Stimulated activated CD4-positive, alpha-beta T cell treated with anti-CD3 and anti-CD28 coated beads, TNF-alpha, amount 100 ng/mL, for 48 hours (primary cell): ENCODE measurements around the gene HIRA.
"Not testable (repeated sequence)": the region's sequence is repeated elsewhere in the genome, so short reads cannot be mapped to it uniquely, and the experiment has no call there.

Source experiments
- DNase-seq, 3 donors: peaks; one replicate each; pipeline ENCODE4 v3.0.0-alpha.2; 2020; ENCODE audit warnings: low read depth in 3 of 3

HIRA gene

DNA sequence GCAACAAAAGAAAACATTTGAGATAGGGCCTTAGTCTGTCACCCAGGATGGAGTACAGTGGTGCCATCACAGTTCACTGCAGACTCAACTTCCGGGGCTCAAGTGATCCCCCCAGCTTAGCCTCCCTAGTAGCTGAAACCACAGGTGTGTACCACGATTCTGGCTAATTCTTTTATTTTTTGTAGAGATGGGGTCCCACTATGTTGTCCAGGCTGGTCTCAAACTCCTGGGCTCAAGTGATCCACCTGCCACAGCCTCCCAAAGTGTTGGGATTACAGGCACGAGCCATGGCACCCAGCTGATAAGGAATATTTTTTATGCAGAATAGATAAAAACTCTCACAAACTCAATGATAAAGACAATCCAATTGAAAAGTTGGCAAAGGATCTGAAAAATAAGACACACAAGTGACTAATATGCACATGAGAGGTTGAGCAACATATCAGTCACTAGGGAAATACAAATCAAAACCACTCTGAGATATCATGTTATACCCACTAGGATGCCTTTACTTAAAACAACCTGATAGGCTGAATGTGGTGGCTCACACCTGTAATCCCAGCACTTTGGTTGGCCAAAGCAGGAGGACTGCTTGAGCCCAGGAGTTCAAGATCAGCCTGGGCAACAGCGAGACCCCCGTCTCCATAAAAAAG, 106.1 kb downstream of the HIRA start:
- no peak for DNase-seq

DNA sequence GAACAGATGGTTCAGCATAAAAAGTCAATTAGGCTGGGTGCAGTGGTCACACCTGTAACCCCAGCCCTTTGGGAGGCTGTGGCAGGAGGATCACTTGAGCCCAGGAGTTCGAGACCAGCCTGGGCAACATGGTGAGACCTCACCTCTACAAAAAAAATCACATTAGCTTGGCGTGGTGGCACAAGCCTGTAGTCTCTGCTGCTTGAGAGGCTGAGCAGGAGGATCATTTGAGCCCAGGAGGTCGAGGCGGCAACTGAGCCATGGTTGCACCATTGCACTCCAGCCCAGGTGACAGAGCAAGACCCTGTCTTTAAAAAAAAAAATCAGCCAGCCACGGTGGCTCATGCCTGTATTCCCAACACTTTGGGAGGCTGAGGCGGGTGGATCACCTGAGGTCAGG, 108.1 kb downstream of the HIRA start:
- DNase-seq, result not testable (repeated sequence)

DNA sequence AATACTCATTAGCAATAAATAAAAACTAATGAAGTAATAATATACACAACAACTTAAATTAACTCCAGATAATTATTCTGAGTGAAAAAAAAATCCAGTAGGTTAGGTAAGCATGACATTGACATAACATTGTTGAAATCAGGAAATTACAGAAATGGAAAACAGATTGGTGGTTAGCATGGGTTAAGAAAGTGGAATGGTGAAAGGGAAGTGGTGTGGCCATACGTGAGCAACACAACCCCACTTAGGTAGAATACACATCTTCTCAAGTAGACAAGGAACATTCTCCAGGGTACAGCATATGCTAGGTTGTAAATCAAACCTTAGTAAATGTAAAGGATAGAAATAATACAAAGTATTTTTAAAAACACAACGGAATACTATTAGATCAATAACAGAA, 109.8 kb downstream of the HIRA start:
- DNase-seq, result no peak

DNA sequence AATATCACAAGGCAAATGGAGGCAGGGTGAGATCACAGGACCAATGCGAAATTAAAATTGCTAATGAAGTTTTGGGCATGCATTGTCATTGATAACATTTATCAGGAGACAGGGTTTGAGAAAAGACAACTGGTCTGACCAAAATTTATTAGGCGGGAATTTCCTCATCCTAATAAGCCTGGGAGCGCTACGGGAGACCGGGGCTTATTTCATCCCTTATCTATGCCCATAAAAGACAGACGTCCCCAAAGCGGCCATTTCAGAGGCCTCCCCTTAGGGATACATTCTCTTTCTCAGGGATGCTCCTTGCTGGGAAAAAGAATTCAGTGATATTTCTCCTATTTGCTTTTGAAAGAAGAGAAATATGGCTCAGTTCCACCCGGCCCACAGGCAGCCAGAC, 111.4 kb downstream of the HIRA start:
- DNase-seq, result not testable (repeated sequence)

DNA sequence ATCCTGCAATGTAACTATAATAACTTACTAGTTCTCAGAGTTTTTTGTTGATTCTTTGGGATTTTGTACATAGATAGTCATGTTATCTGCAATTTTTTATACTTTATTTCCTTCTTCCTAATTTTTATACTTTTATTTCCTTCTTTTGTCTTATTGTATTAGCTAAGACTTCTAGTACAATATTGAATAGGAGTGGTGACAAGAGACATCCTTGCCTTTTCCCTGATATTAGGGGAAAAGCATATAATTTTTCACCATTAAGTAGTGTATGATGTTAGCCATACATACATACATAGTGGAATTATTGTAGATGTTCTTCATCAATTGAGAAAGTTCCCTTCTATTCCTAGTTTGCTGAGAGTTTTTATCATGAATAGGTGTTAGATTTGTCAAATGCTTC, 112.3 kb downstream of the HIRA start:
- no peak for DNase-seq

DNA sequence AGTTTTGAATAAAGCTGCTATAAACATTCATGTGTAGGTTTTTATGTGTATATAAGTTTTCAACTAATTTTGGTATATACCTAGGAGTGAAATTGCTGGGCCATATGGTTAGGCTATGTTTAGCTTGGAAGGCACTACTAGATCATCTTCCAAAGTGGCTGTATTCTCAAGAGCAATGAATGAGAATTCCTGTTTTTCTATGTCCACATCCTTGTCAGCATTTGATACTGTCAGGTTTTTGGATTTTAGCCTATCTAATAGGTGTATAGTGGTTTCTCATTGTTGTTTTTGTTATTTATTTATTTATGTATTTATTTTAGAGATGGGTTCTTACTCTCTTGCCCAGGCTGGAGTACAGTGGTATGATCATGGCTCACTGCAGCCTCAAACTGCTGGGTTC, 113.7 kb downstream of the HIRA start:
- no peak for DNase-seq

DNA sequence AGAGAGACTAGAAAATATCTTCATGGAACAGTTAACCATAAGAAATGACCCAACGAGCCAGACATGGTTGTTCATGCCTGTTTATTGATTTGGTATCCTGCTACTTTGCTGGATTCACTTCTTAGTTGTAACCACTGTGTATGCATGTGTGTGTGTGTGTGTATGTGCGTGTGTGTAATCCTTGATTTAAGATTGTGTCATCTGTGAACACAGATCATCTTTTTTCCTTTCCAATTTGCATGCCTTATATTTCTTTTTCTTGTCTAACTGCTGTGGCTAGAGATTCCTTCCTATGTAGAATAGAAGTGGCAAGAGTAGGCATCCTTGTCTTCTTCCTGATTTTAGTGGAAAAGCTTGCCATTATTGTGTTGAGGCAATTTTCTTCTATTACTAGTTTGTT, 123.7 kb downstream of the HIRA start:
- no peak for DNase-seq

DNA sequence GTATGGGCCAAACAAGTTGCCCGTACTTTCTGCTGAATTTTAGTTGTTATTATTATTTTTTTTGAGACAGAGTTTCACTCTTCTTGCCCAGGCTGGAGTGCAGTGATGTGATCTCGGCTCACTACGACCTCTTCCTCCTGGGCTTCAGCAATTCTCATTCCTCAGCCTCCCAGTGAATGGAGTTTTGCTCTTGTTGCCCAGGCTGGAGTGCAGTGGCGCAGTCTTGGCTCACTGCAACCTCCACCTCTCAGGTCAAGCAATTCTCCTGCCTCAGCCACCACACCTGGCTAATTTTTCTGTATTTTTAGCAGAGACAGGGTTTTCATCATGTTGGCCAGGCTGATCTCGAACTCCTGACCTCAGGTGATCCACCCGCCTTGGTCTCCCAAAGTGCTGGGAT, 125.0 kb downstream of the HIRA start:
- DNase-seq, result not testable (repeated sequence)

DNA sequence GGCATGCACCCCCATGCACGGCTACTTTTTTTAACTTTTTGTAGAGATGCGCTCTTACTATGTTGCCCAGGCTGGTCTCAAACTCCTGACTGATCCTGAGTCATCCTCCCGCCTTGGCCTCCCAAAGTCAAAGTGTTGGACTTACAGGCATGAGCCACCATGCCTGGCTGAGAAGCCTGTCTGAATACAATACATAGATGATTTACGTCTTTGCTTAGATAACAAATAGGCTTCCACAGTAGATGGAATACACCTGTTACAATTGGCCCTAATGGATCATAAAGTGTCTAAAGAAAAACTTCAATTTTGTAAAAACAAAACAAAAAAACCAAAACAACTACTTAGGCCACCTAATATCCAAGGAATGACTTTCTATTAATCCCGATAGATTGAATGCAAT, 127.0 kb downstream of the HIRA start:
- no peak for DNase-seq

DNA sequence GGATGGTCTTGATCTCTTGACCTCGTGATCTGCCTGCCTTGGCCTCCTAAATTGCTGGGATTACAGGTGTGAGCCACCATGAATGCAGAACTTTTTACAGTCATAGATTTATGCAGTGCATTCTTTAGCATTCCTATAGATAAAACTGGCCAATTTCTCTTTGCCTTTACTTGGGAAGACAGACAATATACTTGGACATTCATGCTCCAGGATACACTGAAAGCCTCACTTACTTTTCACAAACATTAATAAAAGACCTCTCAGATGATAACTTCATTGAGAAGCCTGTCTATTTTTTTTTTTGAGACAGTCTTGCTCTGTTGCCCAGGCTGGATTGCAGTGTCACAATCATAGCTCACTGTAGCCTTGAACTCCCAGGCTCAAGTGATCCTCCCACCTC, 127.7 kb downstream of the HIRA start:
- DNase-seq, result no peak

DNA sequence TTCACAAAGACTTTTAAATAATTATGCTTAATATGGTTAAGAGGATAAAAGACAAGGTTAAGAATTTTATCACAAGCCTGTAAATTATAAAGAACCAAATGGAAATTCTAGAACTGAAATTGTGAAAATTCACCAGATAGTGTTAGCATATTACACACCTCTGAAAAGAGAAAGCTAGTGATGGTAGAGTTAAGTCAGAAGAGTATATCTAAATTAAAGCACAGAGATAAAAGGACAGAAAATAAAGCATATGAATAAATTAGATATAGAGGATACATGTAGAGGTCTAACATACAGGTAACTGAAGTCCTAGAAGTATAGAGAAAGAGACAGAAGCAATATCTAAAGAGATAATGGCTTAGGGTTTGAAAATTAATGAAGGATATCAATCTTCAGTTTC, 135.8 kb downstream of the HIRA start:
- DNase-seq, result no peak

DNA sequence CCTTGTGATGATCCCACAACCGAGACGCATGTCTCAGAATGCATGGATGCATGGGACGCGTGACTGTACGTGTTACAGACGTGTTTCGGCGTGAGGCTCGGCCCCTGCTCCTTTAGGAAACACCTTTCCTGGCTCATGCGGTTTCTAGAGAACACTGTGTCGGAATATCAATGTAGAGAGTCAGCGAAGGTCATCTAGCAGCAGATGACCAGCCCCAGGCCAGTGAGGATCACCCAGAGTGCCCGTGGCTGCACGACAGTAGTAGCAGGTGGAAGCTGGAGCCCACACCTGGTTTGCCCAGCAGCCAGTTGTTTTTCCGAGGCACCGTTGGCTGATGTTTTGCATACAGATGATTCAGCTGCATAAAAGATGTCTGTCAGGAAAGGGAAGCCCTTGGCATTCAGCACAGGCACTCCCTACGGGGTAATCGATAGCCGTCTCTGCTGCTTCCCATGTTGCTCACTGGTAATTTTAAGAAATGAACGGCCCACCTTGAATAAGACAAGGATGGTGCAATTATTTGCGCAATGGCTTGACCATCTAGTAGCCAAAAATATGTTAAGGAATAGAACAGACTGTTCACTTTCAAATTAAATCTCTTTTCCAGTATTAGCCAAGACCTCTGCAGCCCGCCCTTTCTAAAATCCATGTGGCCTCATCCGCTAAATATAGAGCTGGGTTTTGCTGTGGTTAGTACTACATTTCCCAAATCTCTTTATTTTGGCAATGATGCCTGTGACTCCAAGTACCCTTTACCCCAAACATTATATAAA, 138.9 kb downstream of the HIRA start:
- no peak for DNase-seq

DNA sequence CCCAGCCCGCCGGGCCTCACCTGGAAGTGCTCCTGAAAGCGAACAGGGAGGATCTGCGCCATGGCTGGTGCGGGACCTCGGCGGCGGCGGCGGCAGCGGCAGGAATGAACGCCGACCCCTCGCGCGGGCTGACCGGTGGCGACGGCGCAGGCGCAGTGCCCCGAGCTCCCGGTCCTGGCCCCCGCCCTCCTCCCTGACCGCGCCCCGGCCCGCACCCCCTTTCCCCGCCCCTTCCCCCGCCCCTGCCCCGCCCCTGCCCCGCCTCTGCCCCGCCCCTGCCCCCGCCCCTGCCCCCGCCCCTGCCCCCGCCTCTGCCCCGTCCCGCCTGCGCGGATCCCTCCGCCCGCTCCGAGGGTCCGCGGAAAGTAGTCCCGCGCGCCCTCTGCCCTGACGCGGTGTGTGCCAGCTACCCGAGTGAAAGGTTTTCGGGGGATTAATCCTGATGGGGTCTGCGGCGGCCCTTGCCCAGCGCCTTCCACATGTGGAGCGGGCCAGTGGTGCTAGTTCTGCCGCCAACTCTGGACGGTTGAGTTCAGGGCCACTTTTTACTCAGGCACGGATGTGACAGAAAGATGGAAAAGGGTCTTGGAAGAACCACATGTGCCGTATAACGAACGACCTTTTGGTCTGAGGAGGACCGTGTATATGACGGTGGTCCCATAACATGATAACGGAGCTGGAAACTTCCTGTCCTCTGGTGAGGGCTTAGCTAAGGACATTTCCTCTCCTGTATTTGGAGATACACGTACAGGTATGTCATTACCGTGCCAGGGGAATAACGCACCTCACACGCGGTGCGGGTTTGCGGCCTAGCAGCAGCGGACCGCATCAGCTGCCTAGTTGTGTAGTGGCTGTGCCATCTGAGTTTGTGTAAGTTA, 139.7 kb downstream of the HIRA start, which contains the start of gene CLTCL1:
Gene CLTCL1 (minus strand): TSS at position 140 of the 878 bp plus-strand sequence. CDS start 78 bp downstream, at position 62.
- peak; percentile 38 to 74 (median 43) for DNase-seq

DNA sequence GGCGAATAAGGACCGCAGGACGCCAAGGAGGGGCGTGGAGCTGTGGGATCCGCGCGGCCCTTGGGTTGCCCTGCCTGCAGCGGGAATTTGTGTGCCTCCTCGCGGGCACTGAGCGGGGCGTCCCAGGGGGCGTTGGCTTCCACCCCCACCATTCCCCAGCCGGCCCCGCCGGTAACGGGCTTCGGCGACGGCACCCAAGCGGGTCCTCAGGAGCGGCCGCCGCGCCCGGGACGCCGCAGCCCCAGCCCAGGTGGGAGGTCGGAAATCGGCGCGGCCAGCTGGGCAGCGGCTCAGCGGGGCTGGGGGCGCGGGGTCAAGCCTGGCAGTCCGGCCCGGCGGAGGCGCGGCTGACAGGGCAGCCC, 140.3 kb downstream of the HIRA start:
- DNase-seq, result no peak

DNA sequence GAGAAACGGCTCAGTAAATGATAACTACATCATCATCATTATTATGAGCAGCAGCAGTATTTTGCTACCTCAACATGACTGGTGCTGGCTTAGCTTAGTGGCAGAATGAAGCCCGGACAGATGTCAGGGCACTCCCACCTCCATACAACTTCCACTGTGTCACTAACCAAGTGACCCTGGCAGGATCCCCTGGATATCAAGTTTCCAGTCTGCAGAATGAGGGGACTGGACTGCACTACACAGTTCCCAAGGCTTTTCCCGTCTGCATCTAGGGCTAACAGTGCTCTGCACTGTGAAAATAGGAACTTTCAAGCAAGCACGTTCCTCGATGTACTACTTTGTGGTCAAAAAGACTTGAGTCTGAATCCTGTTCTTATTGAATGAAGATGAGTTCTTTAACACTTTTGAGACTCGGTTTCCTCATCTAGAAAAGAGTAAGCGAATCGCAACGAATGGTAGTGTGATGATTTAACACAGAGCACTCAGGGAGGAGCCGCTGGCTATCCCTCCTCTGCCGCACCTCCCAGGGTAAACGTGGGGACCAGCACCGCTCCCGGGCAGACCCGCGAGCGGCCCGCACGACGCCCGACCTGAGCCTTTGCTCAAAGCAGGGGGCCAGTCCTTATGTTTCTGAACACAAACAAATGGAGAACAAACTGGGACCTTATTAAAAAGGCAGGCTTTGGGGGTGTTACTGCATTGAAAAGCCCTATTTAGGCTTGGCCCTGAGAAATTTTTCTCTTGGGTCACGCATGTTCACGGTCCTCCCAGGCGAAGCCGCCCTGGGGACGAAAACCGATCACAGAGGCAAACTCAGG, 140.9 kb downstream of the HIRA start:
- DNase-seq, result no peak

DNA sequence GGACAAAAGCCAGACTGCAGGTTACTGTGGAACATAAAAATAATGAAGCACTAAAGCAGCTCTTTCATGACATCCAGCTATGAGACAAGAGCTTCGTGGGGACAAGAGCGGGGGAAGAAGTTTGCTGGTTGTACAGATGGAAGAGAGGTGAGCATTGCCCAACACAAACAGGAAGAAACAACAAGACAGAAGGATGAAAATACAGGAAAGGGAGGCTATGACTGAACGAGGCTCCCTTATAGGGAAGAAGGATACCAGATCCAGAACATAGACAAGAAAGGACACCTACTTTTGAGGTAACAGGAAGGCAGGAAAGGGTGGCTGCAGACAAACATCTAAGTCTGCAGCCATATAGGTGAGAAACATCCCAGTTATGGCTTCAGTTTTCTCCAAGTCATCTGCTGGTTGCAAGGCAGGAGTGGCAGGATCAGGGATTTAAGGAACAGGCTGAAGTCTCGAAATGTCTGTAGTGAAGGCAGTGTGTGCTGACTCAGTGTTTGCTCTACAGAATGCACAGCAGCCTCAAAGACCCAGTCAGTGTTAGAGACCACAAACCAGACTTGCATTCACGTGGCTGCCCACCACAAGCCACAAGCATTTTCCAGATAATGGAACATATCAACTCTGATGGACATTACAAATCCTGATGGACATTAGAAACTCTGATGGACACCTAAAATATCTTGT, 141.9 kb downstream of the HIRA start:
- no peak for DNase-seq

DNA sequence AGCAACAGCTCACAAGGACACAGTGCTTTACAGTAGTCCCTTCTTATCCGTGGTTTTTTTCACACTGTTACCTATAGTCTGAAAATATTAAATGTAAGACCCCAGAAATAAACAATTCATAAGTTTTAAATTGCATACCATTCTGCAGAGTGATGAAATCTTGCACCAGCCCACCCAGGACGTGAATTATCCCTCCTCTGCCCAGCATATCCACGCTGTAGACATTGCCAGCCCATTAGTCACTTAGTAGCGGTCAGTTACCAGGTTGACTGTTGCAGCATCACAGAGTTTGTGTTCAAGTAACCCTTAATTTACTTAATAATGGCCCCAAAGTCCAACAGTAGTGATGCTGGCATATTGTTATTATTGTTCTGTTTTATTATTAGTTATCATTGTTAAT, 143.6 kb downstream of the HIRA start:
- no peak for DNase-seq

DNA sequence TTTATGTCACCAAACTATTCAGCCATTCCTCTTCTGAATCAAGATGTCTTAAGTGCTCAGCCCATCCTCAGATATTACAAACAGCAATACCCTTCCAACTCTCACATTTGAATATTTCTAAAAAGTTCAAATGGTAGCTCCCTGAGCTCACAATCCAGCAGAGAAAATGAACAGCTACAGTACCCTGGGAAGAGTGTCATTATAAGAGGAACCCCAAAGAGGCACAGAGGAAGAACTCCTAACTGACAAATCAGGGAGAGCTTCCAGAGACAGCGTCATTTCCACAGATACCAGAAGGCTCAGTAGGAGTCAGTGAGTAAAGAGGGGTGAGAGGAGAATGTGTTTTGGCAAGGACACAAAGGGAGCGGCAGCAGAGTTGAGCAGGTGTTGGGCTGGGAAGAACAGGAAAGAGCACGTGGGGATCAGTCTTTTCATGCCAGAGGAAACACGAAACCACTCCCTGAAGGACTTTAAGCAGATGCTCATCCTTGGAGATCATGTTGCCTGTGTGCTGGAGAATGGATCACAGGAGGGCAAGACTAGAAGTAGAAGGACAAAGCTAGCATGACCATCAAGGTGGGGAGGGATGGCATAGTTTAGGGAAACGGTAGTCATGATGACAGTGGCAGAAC, 144.3 kb downstream of the HIRA start:
- no peak for DNase-seq

DNA sequence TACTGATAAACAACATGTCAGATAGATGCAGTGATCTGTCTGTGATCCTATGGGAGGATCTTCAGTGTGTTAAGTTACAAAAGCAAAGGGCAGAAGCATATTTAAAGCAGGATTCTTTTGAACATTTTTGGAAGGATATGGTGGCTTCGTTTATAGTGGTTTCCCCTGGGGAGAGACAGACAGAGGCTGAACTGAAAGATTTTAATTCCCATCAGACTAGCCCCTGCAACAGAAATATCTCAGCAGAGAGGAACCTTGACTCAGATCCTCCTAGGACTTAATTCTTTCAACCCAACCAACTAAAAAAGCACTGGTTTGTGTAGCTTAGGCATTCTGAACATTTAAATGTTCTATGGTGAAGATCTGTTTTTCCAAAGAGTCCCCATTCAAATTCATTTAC, 145.7 kb downstream of the HIRA start:
- DNase-seq, result no peak
